Measurements from ENCODE around the gene GLRX5.
"Not testable (repeated sequence)": the region's sequence is repeated elsewhere in the genome, so short reads cannot be mapped to it uniquely, and the experiment has no call there.

Gene GLRX5

DNA sequence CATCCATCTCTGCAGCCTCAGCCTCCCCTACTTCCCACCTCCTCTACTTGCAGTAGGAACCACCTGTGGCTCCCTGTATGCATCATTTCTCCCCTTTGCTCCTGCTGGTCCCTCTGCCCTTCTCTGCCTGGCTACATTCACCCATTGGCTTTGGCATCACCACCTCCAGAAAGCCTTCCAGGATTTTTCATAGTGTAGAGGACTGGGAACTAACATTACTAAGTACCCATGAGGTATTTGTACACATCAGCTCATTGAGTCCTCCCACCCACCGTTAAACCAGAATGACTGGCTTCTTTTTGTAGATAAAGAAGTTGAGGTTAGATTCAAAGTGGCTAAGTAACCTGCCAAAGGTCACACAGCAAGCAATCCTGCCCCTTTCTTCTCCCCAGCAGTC, 35.5 kb upstream of the GLRX5 start:
- DNase-seq = no peak

GRCh38 chr14:95500201-95500681, 34.6 kb upstream of the GLRX5 start:
- DNase-seq = no peak

- no peak for DNase-seq
These were observed 34.0 kb upstream of the GLRX5 start for GRCh38 chr14:95500772-95501401.

- DNase-seq = no peak
These were observed 32.4 kb upstream of the GLRX5 start for GRCh38 chr14:95502381-95502950.

GRCh38 chr14:95503365-95504134, 31.3 kb upstream of the GLRX5 start:
- DNase-seq = no peak

- DNase-seq = peak; percentile 43
These were observed 30.5 kb upstream of the GLRX5 start for GRCh38 chr14:95504135-95505029.

DNA sequence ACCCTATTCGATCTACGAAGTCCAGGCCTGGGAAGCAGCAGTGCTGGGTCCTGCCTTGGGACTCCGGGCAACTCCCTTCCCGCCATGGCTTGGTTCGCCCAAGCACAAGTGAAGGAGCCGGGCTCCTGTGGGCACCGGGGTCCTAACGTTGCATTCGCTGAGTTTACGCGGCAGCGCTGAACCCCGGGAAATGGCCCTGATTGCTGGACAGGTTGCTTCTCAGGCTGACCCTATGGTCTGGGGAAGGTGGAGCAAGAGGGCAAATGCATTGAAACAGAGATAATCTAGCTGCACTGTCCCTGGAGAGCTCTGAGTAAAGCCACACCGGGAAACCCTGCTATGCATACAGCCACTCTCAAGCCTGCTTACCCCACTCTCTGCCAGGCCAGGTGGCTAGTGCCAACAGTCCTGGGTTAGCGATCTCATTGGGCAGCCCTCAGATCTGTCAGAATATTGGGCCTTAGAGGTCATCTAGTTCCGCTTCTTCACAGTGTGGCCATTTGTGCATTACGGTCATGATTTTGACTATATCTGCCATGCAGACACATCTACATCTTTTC, 29.7 kb upstream of the GLRX5 start:
- no peak for DNase-seq

GRCh38 chr14:95507174-95507573, 27.7 kb upstream of the GLRX5 start:
- no peak for DNase-seq

DNA sequence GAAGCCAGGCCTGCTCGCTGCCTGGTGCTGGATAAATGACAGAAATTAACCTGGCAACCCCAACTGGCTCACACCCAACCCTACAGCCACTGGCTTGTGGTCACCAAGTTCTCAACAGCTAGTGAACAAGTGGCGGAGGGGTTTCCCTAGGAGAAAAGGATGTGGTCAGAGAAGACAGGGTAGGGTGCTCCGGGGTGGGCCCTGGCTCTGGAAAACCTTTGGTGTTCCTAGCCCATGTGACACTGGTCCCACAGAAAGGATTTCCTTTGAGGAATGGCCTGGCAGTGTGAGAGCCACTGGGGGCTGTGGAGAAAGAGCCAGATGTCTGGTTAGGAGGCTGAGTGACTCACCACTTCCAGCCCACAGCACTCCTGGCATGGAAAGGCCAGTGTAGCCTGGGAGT, 27.1 kb upstream of the GLRX5 start:
- DNase-seq = no peak

GRCh38 chr14:95508377-95508776, 26.5 kb upstream of the GLRX5 start:
- DNase-seq = no peak

DNA sequence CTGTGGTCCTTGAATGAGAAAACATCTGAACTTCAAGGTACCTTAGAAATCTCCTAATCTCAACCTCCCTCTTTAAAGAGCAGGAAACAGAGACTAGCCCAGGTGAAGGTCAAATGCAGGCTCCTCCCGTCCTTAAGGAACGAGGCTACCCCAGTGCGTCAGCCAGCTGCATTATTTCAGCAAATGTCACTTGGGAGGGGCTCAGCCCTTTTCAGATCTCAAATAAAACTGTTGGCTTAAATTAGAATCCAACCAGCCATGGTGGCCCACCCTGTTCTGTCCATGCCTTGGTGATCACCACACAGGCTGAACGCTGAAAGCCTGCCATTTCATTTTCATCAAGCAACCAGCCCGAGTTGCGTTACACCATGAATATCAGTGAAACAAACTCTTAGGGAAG, 25.4 kb upstream of the GLRX5 start:
- no peak for DNase-seq

GRCh38 chr14:95510344-95510743, 24.5 kb upstream of the GLRX5 start:
- not testable (repeated sequence) for DNase-seq

GRCh38 chr14:95510804-95511203, 24.0 kb upstream of the GLRX5 start:
- no peak for DNase-seq

DNA sequence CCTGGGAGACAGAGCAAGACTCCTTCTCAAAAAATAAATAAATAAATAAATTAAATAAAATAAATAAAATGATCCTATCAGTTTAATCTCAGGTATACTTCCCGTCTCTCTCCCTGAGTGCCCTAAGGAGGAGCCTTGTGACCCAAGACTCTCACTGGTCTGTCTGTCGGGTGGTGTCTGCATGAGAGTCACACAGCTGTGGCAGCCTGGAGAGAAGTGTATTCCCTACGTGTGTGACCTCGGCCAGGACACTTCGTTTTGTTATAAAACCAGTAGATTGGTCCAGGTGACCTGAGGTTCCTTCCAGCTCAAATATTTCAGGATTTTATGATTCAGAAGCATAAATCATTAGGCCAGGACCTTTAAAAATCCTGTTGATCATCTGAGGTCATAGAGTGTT, 23.2 kb upstream of the GLRX5 start:
- DNase-seq = no peak

DNA sequence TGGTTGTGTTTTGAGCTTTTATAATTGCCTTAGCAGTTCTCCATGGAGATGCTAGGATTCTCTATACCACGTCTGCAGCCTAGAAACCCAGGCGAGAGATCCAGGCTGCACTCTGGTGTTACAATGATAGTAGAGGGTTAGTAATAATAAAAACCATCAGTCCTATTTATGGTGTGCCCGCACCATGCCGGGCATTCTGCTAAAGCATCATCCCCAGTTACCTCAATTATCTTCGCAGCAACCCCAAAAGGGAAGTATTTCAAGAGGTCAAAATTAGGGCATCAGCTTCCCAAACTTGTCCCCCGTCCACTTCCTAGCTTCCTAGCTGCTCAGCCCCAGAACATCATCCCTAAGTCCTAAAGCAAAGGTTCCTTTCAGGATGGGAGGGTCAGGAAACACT, 21.6 kb upstream of the GLRX5 start:
- no peak for DNase-seq

GRCh38 chr14:95514131-95515079, 20.4 kb upstream of the GLRX5 start:
- DNase-seq = no peak

DNA sequence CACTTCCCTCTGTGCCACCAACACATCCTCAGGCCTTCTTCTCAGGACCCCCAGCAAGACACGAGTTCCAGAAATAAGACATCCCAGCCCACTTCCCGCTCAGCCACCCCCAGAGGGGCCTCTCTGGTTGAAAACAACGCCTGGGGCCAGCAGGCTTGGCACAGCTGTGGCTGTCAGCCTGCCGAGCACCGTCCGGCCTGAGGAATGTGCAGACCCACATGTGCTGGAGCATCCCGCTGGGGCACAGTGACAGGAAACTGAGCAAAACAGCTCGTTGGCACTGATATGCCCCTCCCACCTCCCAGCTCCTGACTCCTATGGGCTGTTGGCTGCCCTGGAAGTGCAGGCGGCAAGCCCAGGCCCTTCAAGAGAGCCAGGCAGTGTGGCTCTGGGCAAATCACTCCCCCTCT, 19.8 kb upstream of the GLRX5 start:
- no peak for DNase-seq

- DNase-seq = peak; percentile 84
These were observed 19.0 kb upstream of the GLRX5 start for GRCh38 chr14:95515596-95516552.

DNA sequence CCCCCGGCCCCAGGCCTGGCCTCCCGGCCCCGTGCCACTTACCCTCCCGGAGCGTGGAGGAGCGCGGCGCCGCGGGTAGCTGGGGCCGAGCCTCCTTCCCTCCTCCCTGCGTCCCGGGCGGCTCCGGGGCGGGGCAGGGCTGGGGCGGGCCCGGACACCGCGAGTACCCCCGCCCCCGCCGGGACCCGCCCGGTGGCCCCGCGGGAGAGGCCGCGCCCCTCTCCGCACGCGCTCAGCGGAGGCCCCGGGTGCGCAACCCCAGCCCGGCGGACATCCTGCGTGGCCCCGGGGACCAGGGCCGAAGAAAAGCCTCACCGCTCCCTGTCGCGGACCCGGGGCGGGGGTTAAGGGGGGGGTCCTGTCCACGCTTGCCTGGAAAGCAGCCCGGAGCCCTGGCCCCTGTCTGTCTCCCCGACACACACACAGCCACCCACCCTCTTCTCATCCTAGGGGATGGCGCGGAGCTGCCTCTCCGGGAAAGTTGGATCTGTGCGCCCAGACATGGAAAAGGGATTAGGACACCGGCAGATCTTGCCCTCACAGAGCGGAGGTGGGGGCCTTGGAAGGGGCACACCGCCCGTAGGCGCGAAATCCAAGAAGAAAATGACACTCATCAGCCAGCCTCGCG, 18.2 kb upstream of the GLRX5 start, which contains the start of gene SYNE3:
SYNE3 (minus strand) TSS at position 97 of the 628 bp plus-strand sequence. CDS start 40,829 bp downstream, outside the sequence.
- no peak for DNase-seq

All from stimulated activated CD4-positive, alpha-beta T cell treated with anti-CD3 and anti-CD28 coated beads, Interleukin-1b, Interleukin-23, amount 100 ng/mL, for 48 hours (primary cell).